Lower lobe of right lung (tissue), 2 donors: Measurements from ENCODE around the gene DDX41. TPM values are rescaled to one million over a fixed set of nuclear protein-coding genes. Genes with fewer than 3 reads are reported as not detected.
A peak's percentile ranks its signal among the peaks of the same experiment; 100 is the strongest.

Experiments used
- ATAC-seq, 2 donors: fragments of 200-7000 bp; cut with Tn5 transposase; one replicate each; pipeline ENCODE4 v1.9.1; 2020 to 2022; ENCODE audit warnings: mild to moderate bottlenecking in 2 of 2, moderate library complexity in 2 of 2
- DNase-seq: peaks from one replicate; pipeline ENCODE4 v3.0.0-alpha.2; 2020
- H3K27ac ChIP-seq: fragments of 200-600 bp; one replicate; pipeline ENCODE4 v1.8.0; 2022
- H3K27me3 ChIP-seq: fragments of 200-600 bp; one replicate; pipeline ENCODE4 v1.8.0; 2022; ENCODE audit warnings: low read depth
- H3K36me3 ChIP-seq: fragments of 200-600 bp; one replicate; pipeline ENCODE4 v1.8.0; 2022; ENCODE audit warnings: mild to moderate bottlenecking
- H3K4me1 ChIP-seq: fragments of 200-600 bp; one replicate; pipeline ENCODE4 v1.8.0; 2022
- H3K4me3 ChIP-seq: fragments of 200-600 bp; one replicate; pipeline ENCODE4 v1.8.0; 2022; ENCODE audit warnings: mild to moderate bottlenecking
- H3K9me3 ChIP-seq: fragments of 200-600 bp; one replicate; pipeline ENCODE4 v1.8.0; 2022
- CTCF ChIP-seq: fragments of 200-600 bp; IDR thresholded peaks from one replicate; pipeline ENCODE4 v1.8.0; 2022; ENCODE audit warnings: antibody characterized with exemption, mild to moderate bottlenecking
- intact Hi-C: fragments of 100-400 bp; cut with DNase I; formaldehyde crosslinking; loops from one replicate; pipeline ENCODE4 v1.11.0; 2022
- total RNA-seq: library from RNA; stranded (reverse); fragmentation: NEBNext Ultra II Directional; extraction: Animal tissue kit (Norgen Biotek cat#: 25700); gene quantifications from one replicate; pipeline ENCODE4 v1.2.1, GENCODE V29; 2021
- donor health status: DM: no; HTN: yes; CAD: no; lungs with severe emphysema.

The DDX41 gene
- total RNA-seq, 1 donor from 2014 or later: 69.4 TPM

DNA sequence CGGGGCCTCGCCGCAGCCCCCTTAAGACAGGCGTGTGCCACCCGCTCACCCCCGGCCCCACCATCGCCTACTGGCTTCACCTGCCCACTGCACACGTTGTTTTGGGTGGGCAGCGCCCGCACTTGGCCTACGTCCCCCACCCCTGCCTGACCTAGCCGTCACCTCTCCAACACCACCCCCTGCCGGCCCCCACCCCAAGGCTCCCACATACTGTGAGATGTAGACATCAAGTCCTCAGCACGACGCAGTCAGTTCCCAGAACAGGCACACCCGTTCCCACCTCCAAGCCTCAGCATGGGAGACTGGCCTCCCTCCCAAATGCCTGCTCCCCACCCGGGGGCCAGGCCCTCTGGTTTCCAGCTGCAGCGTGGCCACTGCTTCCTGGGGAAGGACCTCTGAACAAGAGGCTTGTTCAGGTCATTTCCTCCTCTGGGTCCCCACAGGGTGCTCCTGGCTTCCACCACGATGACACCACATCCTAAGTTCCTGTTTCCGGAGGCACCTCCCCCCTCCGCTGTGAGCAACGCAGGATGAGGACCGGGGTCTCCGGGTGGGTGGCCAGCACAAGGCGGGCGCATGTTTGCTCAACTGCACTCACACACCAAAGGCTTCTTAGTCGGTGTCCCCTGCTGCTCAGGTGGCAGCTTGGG lies 54.6 kb downstream of the DDX41 start:
- Histone ChIP-seq H3K36me3 (peaks cover 38% of the 10 kb centered on the region), H3K9me3 (no peaks in the 10 kb centered on the region), H3K4me1 (peaks cover 13% of the 10 kb centered on the region), H3K4me3 (no peak overlapping the region), H3K27me3 (no peaks in the 10 kb centered on the region), H3K27ac (peak overlapping the region; percentile 58)
- ATAC-seq (peak; percentile 37 to 38), DNase-seq (peak; percentile 62)
- intact Hi-C loops: no loop called here
- TF ChIP-seq CTCF: no peak

Other genes starting within 250 kb of the DDX41 start
- gene RAB24, start 213.2 kb downstream of the DDX41 start, total RNA-seq: 41.6 TPM
- gene PRELID1, start 213.2 kb downstream of the DDX41 start, total RNA-seq: 101 TPM
- 10.8 TPM for gene MXD3, start 205.1 kb downstream of the DDX41 start, total RNA-seq
- gene LMAN2, start 165.3 kb downstream of the DDX41 start, total RNA-seq: 108 TPM
- gene RGS14, start 159.0 kb downstream of the DDX41 start, total RNA-seq: 16.2 TPM
- gene SLC34A1, start 132.5 kb downstream of the DDX41 start, total RNA-seq: not detected
- gene PFN3, start 116.3 kb downstream of the DDX41 start, total RNA-seq: not detected
- 0.80 TPM for gene F12, start 107.4 kb downstream of the DDX41 start, total RNA-seq
- gene GRK6, start 90.3 kb downstream of the DDX41 start, total RNA-seq: 59.4 TPM
- gene PRR7, start 70.1 kb downstream of the DDX41 start, total RNA-seq: 1.7 TPM
- 23.1 TPM for gene DBN1, start 43.3 kb downstream of the DDX41 start, total RNA-seq
- gene PDLIM7, start 19.4 kb downstream of the DDX41 start, total RNA-seq: 47.1 TPM
- 76.5 TPM for gene DOK3, start 7.1 kb downstream of the DDX41 start, total RNA-seq
- gene FAM193B, start 37.6 kb upstream of the DDX41 start, total RNA-seq: 89.1 TPM
- gene TMED9, start 75.2 kb upstream of the DDX41 start, total RNA-seq: 132 TPM
- gene B4GALT7, start 83.2 kb upstream of the DDX41 start, total RNA-seq: 22.4 TPM